OCI-LY3 (cell line): ENCODE measurements around the gene RPS28.

Source experiments
- H2AFZ ChIP-seq: fragments of 200-600, 300-600 bp; shearing (Covaris generic); 2 replicates; pipeline ENCODE4 v1.6.0; 2014; ENCODE audit warnings: antibody characterized with exemption, low read depth, low read length
- H3K27ac ChIP-seq: fragments of 200-600, 300-600 bp; sonication (generic); 2 replicates; pipeline ENCODE4 v1.5.1; 2014; ENCODE audit warnings: mild to moderate bottlenecking, low read length, moderate library complexity, mixed read lengths
- H3K27me3 ChIP-seq: fragments of 200-600, 300-600 bp; sonication (generic); 2 replicates; pipeline ENCODE4 v1.6.1; 2014; ENCODE audit warnings: low read depth, low read length, mixed read lengths
- H3K36me3 ChIP-seq: fragments of 200-600, 300-600 bp; sonication (generic); replicated peaks from 2 replicates; pipeline ENCODE3; 2014; ENCODE audit warnings: low read depth, low read length, mixed read lengths
- H3K4me1 ChIP-seq: fragments of 300-600, 200-600 bp; sonication (generic); 2 replicates; pipeline ENCODE4 v1.6.1; 2014; ENCODE audit warnings: low read length, mixed read lengths
- H3K4me2 ChIP-seq: fragments of 200-600, 300-600 bp; sonication (generic); 2 replicates; pipeline ENCODE4 v1.6.1; 2014; ENCODE audit warnings: low read length, mixed read lengths
- H3K4me3 ChIP-seq: fragments of 300-600, 200-600 bp; sonication (generic); 2 replicates; pipeline ENCODE4 v1.5.1; 2014; ENCODE audit warnings: antibody characterized with exemption, mild to moderate bottlenecking, low read length, moderate library complexity
- H3K79me2 ChIP-seq: fragments of 300-600, 200-600 bp; shearing (Covaris generic); 2 replicates; pipeline ENCODE4 v1.6.1; 2014; ENCODE audit warnings: mild to moderate bottlenecking, low read length, mixed read lengths
- H3K9ac ChIP-seq: fragments of 300-600, 200-600 bp; shearing (Covaris generic); 2 replicates; pipeline ENCODE4 v1.6.0; 2014; ENCODE audit warnings: mild to moderate bottlenecking, low read length, moderate library complexity
- H3K9me3 ChIP-seq: fragments of 200-600, 300-600 bp; shearing (Covaris generic); 2 replicates; pipeline ENCODE4 v1.6.1; 2014; ENCODE audit warnings: low read length, mixed read lengths; ENCODE audit not compliant: insufficient read depth
- H4K20me1 ChIP-seq: fragments of 200-600, 300-600 bp; sonication (generic); 2 replicates; pipeline ENCODE4 v1.6.1; 2016; ENCODE audit warnings: low read length, mixed read lengths; ENCODE audit not compliant: insufficient read depth
- EZH2phosphoT487 ChIP-seq: fragments of 200-600 bp; shearing (Covaris generic); IDR thresholded peaks from 2 replicates; pipeline ENCODE4 v1.6.1; 2018; ENCODE audit warnings: antibody characterized with exemption, mixed run types, low read depth
- TF ChIP-seq, protein P1 (sequence below): fragments of 200-600, 300-600 bp; sonication (generic); IDR thresholded peaks from 2 replicates; pipeline ENCODE4 v1.5.1; 2014; ENCODE audit warnings: antibody characterized with exemption, low read length, low read depth

Gene RPS28

DNA sequence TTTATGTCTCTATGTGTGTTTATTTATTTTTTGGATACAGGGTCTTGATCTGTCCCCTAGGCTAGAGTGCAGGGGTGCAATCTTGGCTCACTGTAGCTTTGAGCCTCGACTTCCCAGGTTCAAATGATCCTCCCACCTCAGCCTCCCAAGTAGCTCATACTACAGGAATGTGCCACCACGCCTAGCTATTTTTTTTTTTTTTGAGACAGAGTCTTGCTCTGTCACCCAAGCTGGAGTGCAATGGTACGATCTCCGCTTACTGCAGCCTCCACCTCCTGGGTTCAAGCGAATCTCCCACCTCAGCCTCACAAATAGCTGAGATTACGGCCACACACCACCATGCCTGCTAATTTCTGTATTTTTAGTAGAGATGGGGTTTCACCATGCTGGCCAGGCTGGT, 37.7 kb downstream of the RPS28 start:
- H3K4me1 ChIP-seq, result 0 out of 2 replicates have a peak, but pooled peaks cover 2% of the 10 kb centered on the region
- H3K27ac ChIP-seq, result no peak overlapping the region
- no peak for TF ChIP-seq EZH2phosphoT487
- TF ChIP-seq, protein P1, sequence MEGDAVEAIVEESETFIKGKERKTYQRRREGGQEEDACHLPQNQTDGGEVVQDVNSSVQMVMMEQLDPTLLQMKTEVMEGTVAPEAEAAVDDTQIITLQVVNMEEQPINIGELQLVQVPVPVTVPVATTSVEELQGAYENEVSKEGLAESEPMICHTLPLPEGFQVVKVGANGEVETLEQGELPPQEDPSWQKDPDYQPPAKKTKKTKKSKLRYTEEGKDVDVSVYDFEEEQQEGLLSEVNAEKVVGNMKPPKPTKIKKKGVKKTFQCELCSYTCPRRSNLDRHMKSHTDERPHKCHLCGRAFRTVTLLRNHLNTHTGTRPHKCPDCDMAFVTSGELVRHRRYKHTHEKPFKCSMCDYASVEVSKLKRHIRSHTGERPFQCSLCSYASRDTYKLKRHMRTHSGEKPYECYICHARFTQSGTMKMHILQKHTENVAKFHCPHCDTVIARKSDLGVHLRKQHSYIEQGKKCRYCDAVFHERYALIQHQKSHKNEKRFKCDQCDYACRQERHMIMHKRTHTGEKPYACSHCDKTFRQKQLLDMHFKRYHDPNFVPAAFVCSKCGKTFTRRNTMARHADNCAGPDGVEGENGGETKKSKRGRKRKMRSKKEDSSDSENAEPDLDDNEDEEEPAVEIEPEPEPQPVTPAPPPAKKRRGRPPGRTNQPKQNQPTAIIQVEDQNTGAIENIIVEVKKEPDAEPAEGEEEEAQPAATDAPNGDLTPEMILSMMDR, result no peak
- H3K9me3 ChIP-seq, result no peaks in the 10 kb centered on the region
- no peak overlapping the region for H2AFZ ChIP-seq
- H3K4me3 ChIP-seq, result no peak overlapping the region
- peaks cover 2% of the 10 kb centered on the region; the same call in 1 of the 2 replicates for H3K27me3 ChIP-seq
- H3K4me2 ChIP-seq, result no peak overlapping the region
- H3K79me2 ChIP-seq, result no peaks in the 10 kb centered on the region
- H4K20me1 ChIP-seq, result no peaks in the 10 kb centered on the region
- no peak overlapping the region for H3K9ac ChIP-seq
- no peaks in the 10 kb centered on the region for H3K36me3 ChIP-seq

DNA sequence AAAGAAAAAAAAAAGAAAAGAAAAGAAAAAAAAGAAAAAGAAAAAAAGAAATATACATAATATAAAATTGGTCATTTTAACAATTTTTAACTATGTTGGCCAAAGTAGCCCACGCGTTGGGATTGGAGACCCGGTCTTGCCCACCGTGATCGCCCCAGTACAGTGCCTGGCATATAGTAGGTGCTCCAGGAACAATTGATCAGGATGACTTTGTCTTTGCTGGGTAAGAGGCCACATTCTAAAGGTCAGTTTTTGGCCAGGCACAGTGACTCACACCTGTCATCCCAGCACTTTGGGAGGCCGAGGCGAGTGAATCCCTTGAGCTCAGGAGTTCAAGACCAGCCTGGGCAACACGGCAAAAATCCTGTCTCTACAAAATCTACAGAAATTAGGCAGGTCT, 38.9 kb downstream of the RPS28 start:
- Histone ChIP-seq H3K4me3 (no peak overlapping the region), H3K79me2 (no peaks in the 10 kb centered on the region), H3K4me1 (no peaks in the 10 kb centered on the region), H3K9ac (no peak overlapping the region), H3K36me3 (no peaks in the 10 kb centered on the region), H4K20me1 (no peaks in the 10 kb centered on the region), H3K4me2 (no peak overlapping the region), H2AFZ (no peak overlapping the region), H3K9me3 (no peaks in the 10 kb centered on the region), H3K27me3 (peaks cover 2% of the 10 kb centered on the region; the same call in 1 of the 2 replicates), H3K27ac (no peak overlapping the region)
- TF ChIP-seq, protein P1, result no peak
- no peak for TF ChIP-seq EZH2phosphoT487

DNA sequence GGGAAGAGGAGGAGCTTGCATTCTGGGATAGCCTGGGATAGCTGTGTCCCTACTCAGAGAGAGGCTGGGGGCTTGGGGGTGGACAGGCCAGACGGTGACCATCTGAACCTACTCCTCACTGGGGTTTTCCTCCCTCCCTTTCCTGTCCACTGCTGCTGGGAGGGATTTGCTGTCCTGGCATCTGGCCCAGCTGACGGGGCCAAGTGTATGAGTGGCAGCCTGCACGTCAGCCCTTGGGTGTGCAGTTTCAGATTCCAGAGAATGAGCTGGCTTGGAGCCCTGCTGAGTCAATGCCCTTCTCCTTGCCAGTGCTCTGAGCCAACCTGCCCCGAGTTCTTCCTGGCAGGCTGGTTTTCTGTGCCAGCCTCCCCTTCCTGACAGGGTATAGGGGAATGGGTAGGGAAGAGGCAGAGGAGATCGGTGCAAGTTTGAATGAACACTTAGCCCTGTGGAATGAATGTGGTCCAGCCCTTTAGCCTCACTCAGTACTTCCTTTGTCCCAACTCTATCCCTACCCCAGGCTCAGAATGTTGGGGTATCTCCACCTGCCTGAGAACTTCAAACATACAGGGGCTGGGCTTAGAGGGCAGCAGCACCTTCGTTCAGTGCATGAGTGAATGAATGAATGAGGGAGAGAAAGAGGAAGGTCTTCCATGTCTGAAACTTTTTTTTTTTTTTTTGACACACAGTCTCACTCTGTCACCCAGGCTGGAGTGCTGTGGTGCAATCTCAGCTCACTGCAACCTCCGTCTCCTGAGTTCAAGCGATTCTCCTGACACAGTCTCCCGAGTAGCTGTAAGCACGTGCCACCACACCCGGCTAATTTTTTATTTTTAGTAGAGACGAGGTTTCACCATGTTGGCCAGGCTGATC, 40.9 kb downstream of the RPS28 start:
- Histone ChIP-seq H4K20me1 (no peaks in the 10 kb centered on the region), H3K4me1 (no peaks in the 10 kb centered on the region), H3K9ac (no peak overlapping the region), H3K9me3 (no peaks in the 10 kb centered on the region), H3K4me2 (no peak overlapping the region), H3K27me3 (no peaks in the 10 kb centered on the region), H3K27ac (no peak overlapping the region), H2AFZ (no peak overlapping the region), H3K79me2 (no peaks in the 10 kb centered on the region), H3K4me3 (no peak overlapping the region), H3K36me3 (no peaks in the 10 kb centered on the region)
- TF ChIP-seq, protein P1, result no peak
- TF ChIP-seq EZH2phosphoT487, result no peak

DNA sequence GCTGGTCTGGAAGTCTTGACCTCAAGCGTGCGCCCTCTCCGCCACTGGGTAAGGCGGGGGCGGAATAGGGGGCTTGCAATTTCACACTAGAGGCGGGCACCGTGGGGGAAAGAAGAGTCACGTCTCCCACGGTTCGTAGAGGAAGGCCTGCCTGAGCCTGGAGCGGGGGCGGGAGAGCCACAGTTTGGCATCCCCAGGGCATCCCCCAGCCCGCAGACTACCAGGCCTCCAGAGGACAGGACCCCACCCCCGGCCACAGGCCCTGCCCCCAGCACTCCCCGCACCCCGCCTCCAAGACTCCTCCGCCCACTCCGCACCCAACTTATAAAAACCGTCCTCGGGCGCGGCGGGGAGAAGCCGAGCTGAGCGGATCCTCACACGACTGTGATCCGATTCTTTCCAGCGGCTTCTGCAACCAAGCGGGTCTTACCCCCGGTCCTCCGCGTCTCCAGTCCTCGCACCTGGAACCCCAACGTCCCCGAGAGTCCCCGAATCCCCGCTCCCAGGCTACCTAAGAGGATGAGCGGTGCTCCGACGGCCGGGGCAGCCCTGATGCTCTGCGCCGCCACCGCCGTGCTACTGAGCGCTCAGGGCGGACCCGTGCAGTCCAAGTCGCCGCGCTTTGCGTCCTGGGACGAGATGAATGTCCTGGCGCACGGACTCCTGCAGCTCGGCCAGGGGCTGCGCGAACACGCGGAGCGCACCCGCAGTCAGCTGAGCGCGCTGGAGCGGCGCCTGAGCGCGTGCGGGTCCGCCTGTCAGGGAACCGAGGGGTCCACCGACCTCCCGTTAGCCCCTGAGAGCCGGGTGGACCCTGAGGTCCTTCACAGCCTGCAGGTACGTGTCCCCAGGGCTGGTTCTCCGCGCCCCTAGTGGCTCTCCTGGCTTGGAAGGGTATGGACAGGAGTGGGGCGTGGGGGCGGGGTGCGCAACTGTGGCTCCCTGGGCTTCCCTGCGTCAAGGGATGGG, 42.8 kb downstream of the RPS28 start, which contains the start of gene ANGPTL4:
ANGPTL4 (plus strand) TSS at position 353 of the 969 bp plus-strand sequence; CDS start at position 520, 167 bp downstream.
- H3K9me3 ChIP-seq, result no peaks in the 10 kb centered on the region
- H3K27ac ChIP-seq, result no peak within 1 kb of the TSS
- no peaks in the 10 kb centered on the region for H4K20me1 ChIP-seq
- TF ChIP-seq EZH2phosphoT487, result no peak
- TF ChIP-seq, protein P1, result no peak
- H3K36me3 ChIP-seq, result no peaks in the 10 kb centered on the region
- H3K4me3 ChIP-seq, result no peak within 1 kb of the TSS
- H3K27me3 ChIP-seq, result no peaks in the 10 kb centered on the region
- H2AFZ ChIP-seq, result no peak within 1 kb of the TSS
- no peak within 1 kb of the TSS for H3K4me2 ChIP-seq
- no peaks in the 10 kb centered on the region for H3K4me1 ChIP-seq
- no peak within 1 kb of the TSS for H3K9ac ChIP-seq
- H3K79me2 ChIP-seq, result no peaks in the 10 kb centered on the region
